ENCODE results near the gene LHX4.

GRCh38 chr1:180194546-180195207, 35.4 kb upstream of the LHX4 start:
- TF ChIP-seq CTCF (IDR thresholded peaks at IDR 0.05; ENCODE audit: low read length): no peak
- no peak for TF ChIP-seq EZH2 (IDR thresholded peaks at IDR 0.05; ENCODE audit: borderline replicate concordance, low read length)
